ENCODE data around the gene ANO7. TPM values are rescaled to one million over a fixed set of nuclear protein-coding genes. Genes with fewer than 3 reads are reported as not detected.

ANO7 gene
- total and polyA plus RNA-seq, 2 of the 8 experiments (the other 6 are each of a cell fraction or from before 2014, with no cell fraction given) = 3.2 to 6.9 TPM

DNA sequence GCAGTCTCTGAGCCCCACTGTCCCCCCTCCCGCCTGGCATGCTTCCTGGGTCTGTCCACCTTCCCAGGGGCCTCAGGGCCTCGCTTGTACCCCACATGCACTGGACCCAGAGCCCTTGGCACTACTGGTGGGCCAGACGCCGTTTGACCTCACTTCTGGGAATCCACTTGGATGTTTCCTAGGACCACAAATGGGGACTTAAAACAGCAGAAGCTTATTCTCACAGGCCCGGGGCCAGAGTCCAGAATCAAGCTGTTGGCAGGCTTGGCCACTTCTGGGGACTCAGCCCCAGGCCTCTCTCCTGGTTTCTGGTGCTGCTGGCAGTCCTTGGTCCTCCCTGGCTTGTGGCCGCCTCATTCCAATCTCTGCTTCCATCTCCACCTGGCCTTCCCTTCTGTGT is 19.6 kb downstream of the ANO7 start:
- H3K23me2 ChIP-seq (ENCODE audit: low read depth, low read length) = no peaks in the 10 kb centered on the region
- H4K20me1 ChIP-seq (replicated peaks in 1 of 2; ENCODE audit: control insufficient read depth in 1 of 2, insufficient read depth in 2 of 2, low read length in 2 of 2) = no peaks in the 10 kb centered on the region
- H3K79me2 ChIP-seq (ENCODE audit: control insufficient read depth in 1 of 2, insufficient read depth in 2 of 2, low read length in 2 of 2) = no peaks in the 10 kb centered on the region
- no peak overlapping the region for H2AFZ ChIP-seq (ENCODE audit: low read length)
- H3K4me3 ChIP-seq (ENCODE audit: extremely low read depth in 1 of 4, insufficient read depth in 2 of 4, low read depth in 3 of 4, low read length in 4 of 4) = no peak overlapping the region
- no peak overlapping the region for H2BK15ac ChIP-seq (ENCODE audit: low read length)
- H3K9ac ChIP-seq (replicated peaks in 1 of 4; ENCODE audit: extremely low read depth in 1 of 4, low read depth in 3 of 4, low read length in 3 of 4) = no peak overlapping the region
- no peak overlapping the region for H3K4me2 ChIP-seq (ENCODE audit: insufficient read depth in 1 of 2, low read depth in 2 of 2, low read length in 2 of 2)
- no peak overlapping the region for H4K91ac ChIP-seq (replicated peaks; ENCODE audit: insufficient read length, low read length)
- FAIRE-seq (no peak), DNase-seq (ENCODE audit: low read depth in 1 of 2, low spot score in 2 of 2) (no peak)
- H4K8ac ChIP-seq (ENCODE audit: extremely low read depth, insufficient read depth, low read length) = no peak overlapping the region
- H3K27me3 ChIP-seq (replicated peaks in 1 of 4; ENCODE audit: control insufficient read depth in 3 of 4, extremely low read depth in 1 of 4, insufficient read depth in 3 of 4, low read length in 3 of 4) = no peaks in the 10 kb centered on the region
- H3K27ac ChIP-seq (ENCODE audit: low read depth, low read length) = no peak overlapping the region
- no peak overlapping the region for H2BK120ac ChIP-seq (replicated peaks; ENCODE audit: low read depth, low read length)
- no peak overlapping the region for H3K56ac ChIP-seq (replicated peaks; ENCODE audit: insufficient read length, low read depth, low read length)
- ChIA-PET CTCF (ENCODE audit: partially characterized antibody) (interaction anchor here (0.8 to 2.0 kb wide), 2 partner anchors 9 to 21 kb away, joined by 3 to 6 read pairs; no protein-coding TSS in a partner anchor), POLR2A (ENCODE audit: partially characterized antibody) (interaction anchor here (0.9 to 1.4 kb wide), 3 partner anchors 8 to 20 kb away, joined by 3 to 5 read pairs (median 4); partner anchors contain the start of gene ANO7)
- H3K4me1 ChIP-seq (replicated peaks in 1 of 4; ENCODE audit: control insufficient read depth in 3 of 4, insufficient read depth in 4 of 4, low read length in 3 of 4) = peaks cover 0 to 2% (median 0%) of the 10 kb centered on the region in 4 experiments; a peak in 1 of 7 replicates
- no peak overlapping the region for H2AK5ac ChIP-seq (ENCODE audit: low read depth, low read length)
- H2BK12ac ChIP-seq (ENCODE audit: low read depth, low read length) = no peak overlapping the region
- WGBS, 2 experiments (ENCODE audit: extremely low coverage in 1 of 2, insufficient coverage in 1 of 2, insufficient read length in 1 of 2, insufficient replicate concordance in 2 of 2, low coverage in 1 of 2, low lambda C conversion rate in 2 of 2, missing lambda C conversion rate in 1 of 2) = 90% methylated on average over 6 of the region's 6 CpGs; no CpG with 5 or more reads in 1 of the 2 experiments
- H2BK20ac ChIP-seq (ENCODE audit: low read length) = no peak overlapping the region
- no peak overlapping the region for H2BK5ac ChIP-seq (ENCODE audit: low read depth, low read length)
- no peaks in the 10 kb centered on the region for H3K79me1 ChIP-seq (ENCODE audit: low read depth, low read length)
- H3K9me3 ChIP-seq (ENCODE audit: insufficient read depth in 2 of 2, low read depth in 1 of 2, low read length in 1 of 2) = no peaks in the 10 kb centered on the region
- no peak overlapping the region for H3K4ac ChIP-seq (replicated peaks; ENCODE audit: insufficient read length, low read depth, low read length)
- no peak overlapping the region for H3K23ac ChIP-seq (ENCODE audit: insufficient read length)
- H3K18ac ChIP-seq (ENCODE audit: extremely low read depth, low read length) = no peak overlapping the region
- no peak for TF ChIP-seq KDM1A (IDR thresholded peaks at IDR 0.05; ENCODE audit: borderline replicate concordance, low read length)
- TF ChIP-seq SIRT6 (IDR thresholded peaks at IDR 0.05; ENCODE audit: low read length) = no peak
- TF ChIP-seq, protein P1, sequence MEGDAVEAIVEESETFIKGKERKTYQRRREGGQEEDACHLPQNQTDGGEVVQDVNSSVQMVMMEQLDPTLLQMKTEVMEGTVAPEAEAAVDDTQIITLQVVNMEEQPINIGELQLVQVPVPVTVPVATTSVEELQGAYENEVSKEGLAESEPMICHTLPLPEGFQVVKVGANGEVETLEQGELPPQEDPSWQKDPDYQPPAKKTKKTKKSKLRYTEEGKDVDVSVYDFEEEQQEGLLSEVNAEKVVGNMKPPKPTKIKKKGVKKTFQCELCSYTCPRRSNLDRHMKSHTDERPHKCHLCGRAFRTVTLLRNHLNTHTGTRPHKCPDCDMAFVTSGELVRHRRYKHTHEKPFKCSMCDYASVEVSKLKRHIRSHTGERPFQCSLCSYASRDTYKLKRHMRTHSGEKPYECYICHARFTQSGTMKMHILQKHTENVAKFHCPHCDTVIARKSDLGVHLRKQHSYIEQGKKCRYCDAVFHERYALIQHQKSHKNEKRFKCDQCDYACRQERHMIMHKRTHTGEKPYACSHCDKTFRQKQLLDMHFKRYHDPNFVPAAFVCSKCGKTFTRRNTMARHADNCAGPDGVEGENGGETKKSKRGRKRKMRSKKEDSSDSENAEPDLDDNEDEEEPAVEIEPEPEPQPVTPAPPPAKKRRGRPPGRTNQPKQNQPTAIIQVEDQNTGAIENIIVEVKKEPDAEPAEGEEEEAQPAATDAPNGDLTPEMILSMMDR (IDR thresholded peaks at IDR 0.05; ENCODE audit: control extremely low read depth in 1 of 3, insufficient read depth in 1 of 3, low read depth in 1 of 3, low read length in 3 of 3) = no peak
- TF ChIP-seq EGR1 (IDR thresholded peaks at IDR 0.05; ENCODE audit: borderline replicate concordance, low read depth, low read length) = no peak
- no peaks in the 10 kb centered on the region for H3K36me3 ChIP-seq (ENCODE audit: control insufficient read depth in 2 of 4, insufficient read depth in 4 of 4, low read length in 3 of 4)
- no peak overlapping the region for H4K5ac ChIP-seq (ENCODE audit: insufficient read length, low read depth, low read length)
- no peak overlapping the region for H3K14ac ChIP-seq (ENCODE audit: insufficient read length)
